Suprapubic skin (tissue), 3 donors: ENCODE results near the gene SLC22A1.

Source experiments
- EP300 ChIP-seq: sonication (generic); formaldehyde crosslinking; IDR thresholded peaks from one replicate; pipeline ENCODE4 v1.6.1; 2017; ENCODE audit warnings: antibody characterized with exemption
- POLR2A ChIP-seq, 2 donors: fragments of 450-650 bp; IDR thresholded peaks; one replicate each; pipeline ENCODE4 v1.6.1; 2017; ENCODE audit warnings: antibody characterized with exemption in 2 of 2, mild to moderate bottlenecking in 2 of 2, moderate library complexity in 2 of 2
- TF ChIP-seq, protein P1 (sequence below), 2 donors: fragments of 200-600 bp in 1 of 2; fragments of 450-650 bp in 1 of 2; sonication (generic) in 1 of 2; IDR thresholded peaks; one replicate each; pipeline ENCODE4 v1.5.1; 2016 to 2019; ENCODE audit warnings: antibody characterized with exemption in 2 of 2, mild to moderate bottlenecking in 1 of 2, moderate library complexity in 1 of 2

DNA sequence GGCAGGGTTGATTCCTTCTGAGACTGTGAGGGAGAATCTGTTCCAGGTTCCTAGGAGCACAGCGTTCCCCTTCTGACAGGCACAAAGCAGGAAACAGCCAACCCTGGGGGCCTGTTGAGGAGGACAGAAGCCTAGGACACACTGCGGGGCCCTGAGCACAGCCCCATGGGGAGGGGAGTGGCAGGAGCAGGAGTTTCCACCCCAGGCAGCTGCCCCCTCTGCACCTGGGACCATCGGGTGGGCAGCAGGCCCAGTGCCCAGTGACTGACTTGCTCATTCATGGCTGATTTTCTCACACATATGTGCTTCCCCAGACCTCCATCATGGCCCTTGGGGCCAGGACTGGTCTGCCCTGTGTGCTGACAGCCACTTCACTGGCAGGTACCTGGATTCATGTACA is 6.2 kb upstream of the SLC22A1 start:
- TF ChIP-seq, protein P1, sequence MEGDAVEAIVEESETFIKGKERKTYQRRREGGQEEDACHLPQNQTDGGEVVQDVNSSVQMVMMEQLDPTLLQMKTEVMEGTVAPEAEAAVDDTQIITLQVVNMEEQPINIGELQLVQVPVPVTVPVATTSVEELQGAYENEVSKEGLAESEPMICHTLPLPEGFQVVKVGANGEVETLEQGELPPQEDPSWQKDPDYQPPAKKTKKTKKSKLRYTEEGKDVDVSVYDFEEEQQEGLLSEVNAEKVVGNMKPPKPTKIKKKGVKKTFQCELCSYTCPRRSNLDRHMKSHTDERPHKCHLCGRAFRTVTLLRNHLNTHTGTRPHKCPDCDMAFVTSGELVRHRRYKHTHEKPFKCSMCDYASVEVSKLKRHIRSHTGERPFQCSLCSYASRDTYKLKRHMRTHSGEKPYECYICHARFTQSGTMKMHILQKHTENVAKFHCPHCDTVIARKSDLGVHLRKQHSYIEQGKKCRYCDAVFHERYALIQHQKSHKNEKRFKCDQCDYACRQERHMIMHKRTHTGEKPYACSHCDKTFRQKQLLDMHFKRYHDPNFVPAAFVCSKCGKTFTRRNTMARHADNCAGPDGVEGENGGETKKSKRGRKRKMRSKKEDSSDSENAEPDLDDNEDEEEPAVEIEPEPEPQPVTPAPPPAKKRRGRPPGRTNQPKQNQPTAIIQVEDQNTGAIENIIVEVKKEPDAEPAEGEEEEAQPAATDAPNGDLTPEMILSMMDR (IDR thresholded peaks at IDR 0.05) = no peak
- TF ChIP-seq POLR2A (IDR thresholded peaks at IDR 0.05) (no peak), EP300 (no peak)
